HepG2 (cell line): ENCODE measurements around the gene DDX1. TPM values are rescaled to one million over a fixed set of nuclear protein-coding genes. Genes with fewer than 3 reads are reported as not detected.

Experiments used
- ATAC-seq: fragments of 200-7000 bp; cut with Tn5 transposase; 3 replicates; pipeline ENCODE4 v1.9.1; 2020; ENCODE audit warnings: mild to moderate bottlenecking, moderate library complexity
- BruUV-seq: library from RNA; stranded (reverse); fragments of 400-500 nt; replicated peaks from 2 replicates; lab custom pipeline; 2021; lab: Mats Ljungman, UMichigan
- CTCF ChIA-PET: fragments of 300-600 bp; formaldehyde crosslinking; extraction: SDS; loops from one replicate; lab custom pipeline; 2021; ENCODE audit warnings: low total read pairs, inconsistent platforms, low intra/inter-chr PET ratio; lab: Yijun Ruan, JAX
- POLR2A ChIA-PET: fragments of 350-600 bp; sonication (Branson Sonifier 250); formaldehyde crosslinking; loops from one replicate; lab custom pipeline; 2020; ENCODE audit warnings: antibody characterized with exemption, inconsistent platforms; lab: Yijun Ruan, JAX
- DNase-seq: peaks from one replicate; pipeline ENCODE4 v3.0.0-alpha.2; 2015; ENCODE audit warnings: low spot score
- FAIRE-seq: peaks from 3 replicates; lab custom pipeline; 2011; peaks lifted over from hg19 to GRCh38; lab: Jason Lieb, UNC
- H2AFZ ChIP-seq: one replicate; pipeline ENCODE4 v1.6.1; 2011; ENCODE audit warnings: low read length, inconsistent platforms
- H3K27ac ChIP-seq: fragments of 300-600 bp; 3 replicates; pipeline ENCODE4 v1.8.0; 2011; ENCODE audit warnings: mixed run types, mild to moderate bottlenecking, mixed read lengths, low read length, inconsistent platforms; ENCODE audit not compliant: insufficient read depth; ENCODE audit errors: extremely low read length
- H3K27me3 ChIP-seq, 2 experiments: fragments of 200-600 bp in 1 of 2; 2 replicates in 1 of 2; 3 replicates in 1 of 2; pipeline versions ENCODE4 v1.6.0 to v1.8.0; 2011; ENCODE audit warnings: low read length in 2 of 2, mild to moderate bottlenecking in 2 of 2, moderate library complexity in 2 of 2, inconsistent platforms in 1 of 2; ENCODE audit not compliant: insufficient read depth in 2 of 2, control insufficient read depth in 1 of 2
- H3K36me3 ChIP-seq, 2 experiments: fragments of 200-600 bp in 1 of 2; replicated peaks in 1 of 2; 2 replicates in 1 of 2; 3 replicates in 1 of 2; pipeline versions ENCODE4 v1.5.1 to v1.8.0; 2011; ENCODE audit warnings: low read length in 2 of 2, inconsistent platforms in 1 of 2; ENCODE audit not compliant: insufficient read depth in 2 of 2, control insufficient read depth in 1 of 2
- H3K4me1 ChIP-seq: 2 replicates; pipeline ENCODE4 v1.5.1; 2012; ENCODE audit warnings: low read length, inconsistent platforms; ENCODE audit not compliant: insufficient read depth
- H3K4me2 ChIP-seq: 2 replicates; pipeline ENCODE4 v1.6.0; 2011; ENCODE audit warnings: low read depth, low read length, inconsistent platforms
- H3K4me3 ChIP-seq, 3 experiments: fragments of 200-600 bp in 1 of 3; sonication (generic), shearing (Covaris generic) in 1 of 3; replicated peaks in 1 of 3; 2 replicates each; pipeline ENCODE4 v1.5.1; 2011 to 2016; ENCODE audit warnings: low read length in 3 of 3, inconsistent platforms in 2 of 3, low read depth in 2 of 3, mild to moderate bottlenecking in 2 of 3, control low read depth in 1 of 3, mixed read lengths in 1 of 3; ENCODE audit not compliant: insufficient read depth in 1 of 3
- H3K79me2 ChIP-seq: one replicate; pipeline ENCODE4 v1.6.1; 2011; ENCODE audit warnings: low read length, inconsistent platforms; ENCODE audit not compliant: insufficient read depth
- H3K9ac ChIP-seq: 2 replicates; pipeline ENCODE4 v1.6.0; 2011; ENCODE audit warnings: mild to moderate bottlenecking, low read depth, low read length, inconsistent platforms; ENCODE audit not compliant: insufficient read depth
- H3K9me3 ChIP-seq: 2 replicates; pipeline ENCODE4 v1.5.1; 2012; ENCODE audit warnings: mild to moderate bottlenecking, low read length
- H4K20me1 ChIP-seq: 2 replicates; pipeline ENCODE4 v1.6.0; 2011; ENCODE audit warnings: inconsistent platforms, mild to moderate bottlenecking, low read length, moderate library complexity; ENCODE audit not compliant: insufficient read depth
- GABPA ChIP-seq, 2 experiments: IDR thresholded peaks; 2 replicates each; pipeline ENCODE4 v1.6.1; 2011 to 2016; ENCODE audit warnings: low read depth in 2 of 2, low read length in 1 of 2, missing biosample characterization in 1 of 2, missing genetic modification characterization in 1 of 2
- MIER2 ChIP-seq: IDR thresholded peaks from 2 replicates; pipeline ENCODE4 v1.6.1; 2016; ENCODE audit warnings: missing biosample characterization, missing genetic modification reagents
- NBN ChIP-seq: fragments of 450-650 bp; conservative IDR thresholded peaks from 2 replicates; pipeline ENCODE4 v1.6.1; 2017
- POLR2AphosphoS2 ChIP-seq: IDR thresholded peaks from 2 replicates; pipeline ENCODE4 v1.6.1; 2011; ENCODE audit warnings: low read depth, low read length, improper control_type of control experiment
- PRPF4 ChIP-seq: fragments of 200-400 bp; formaldehyde crosslinking; IDR thresholded peaks from 2 replicates; pipeline ENCODE4 v1.6.1; 2016; ENCODE audit warnings: low read length, low read depth; ENCODE audit not compliant: poor library complexity, severe bottlenecking
- PTBP1 ChIP-seq: fragments of 200-400 bp; formaldehyde crosslinking; IDR thresholded peaks from 2 replicates; pipeline ENCODE4 v1.6.1; 2018; ENCODE audit warnings: low read length, low read depth; ENCODE audit not compliant: poor library complexity, severe bottlenecking
- RAD21 ChIP-seq: fragments of 450-650 bp; formaldehyde crosslinking; IDR thresholded peaks from 2 replicates; pipeline ENCODE4 v1.5.0; 2020; ENCODE audit warnings: mild to moderate bottlenecking
- RXRB ChIP-seq: IDR thresholded peaks from 2 replicates; pipeline ENCODE4 v1.6.1; 2016; ENCODE audit warnings: borderline replicate concordance, missing genetic modification reagents, missing compliant biosample characterization
- SP140L ChIP-seq: sonication (generic); formaldehyde crosslinking; IDR thresholded peaks from 2 replicates; pipeline ENCODE4 v1.4.0; 2020; ENCODE audit warnings: missing genetic modification reagents, borderline replicate concordance
- ZNF253 ChIP-seq: sonication (generic); formaldehyde crosslinking; IDR thresholded peaks from 2 replicates; pipeline ENCODE4 v1.8.0; 2022; ENCODE audit warnings: mild to moderate bottlenecking, missing genetic modification reagents, borderline replicate concordance
- ZNF543 ChIP-seq: sonication (generic); formaldehyde crosslinking; IDR thresholded peaks from 2 replicates; pipeline ENCODE4 v1.4.0; 2020; ENCODE audit warnings: mild to moderate bottlenecking, missing genetic modification reagents
- ZNF616 ChIP-seq: sonication (generic); formaldehyde crosslinking; IDR thresholded peaks from 2 replicates; pipeline ENCODE4 v1.5.0; 2020; ENCODE audit warnings: low read depth, mild to moderate bottlenecking, missing genetic modification reagents
- ZNF773 ChIP-seq: sonication (generic); formaldehyde crosslinking; IDR thresholded peaks from 2 replicates; pipeline ENCODE4 v1.4.0; 2020; ENCODE audit warnings: missing genetic modification reagents, borderline replicate concordance
- WGBS: methylation state at CpG from one replicate; pipeline ENCODE4 v1.1.6; 2017; ENCODE audit warnings: low lambda C conversion rate; 5-methylcytosine and 5-hydroxymethylcytosine counted together
- in situ Hi-C: cut with HindIII; loops from 2 replicates; pipeline ENCODE4 v1.10.0; 2017; ENCODE audit warnings: low pct_unique_long_range_greater_than_20kb; ENCODE audit not compliant: extremely low pct_ligation_motif_present
- intact Hi-C: fragments of 100-400 bp; cut with micrococcal nuclease; formaldehyde crosslinking; loops from one replicate; pipeline ENCODE4 v1.10.0; 2022; ENCODE audit not compliant: unreplicated experiment
- polyA plus RNA-seq, 8 experiments: library from polyadenylated mRNA; depleted of rRNA in 3 of 8; stranded (reverse) in 7 of 8; unstranded in 1 of 8; fragments of >200 nt; fragmentation: Illumina TruSeq in 4 of 8; extraction: Trizol in 4 of 8; gene quantifications; 2 replicates each; pipeline versions ENCODE4 v1.2.1 to v1.2.3, GENCODE V29; 2011 to 2016; ENCODE audit warnings: low read depth in 4 of 8, missing spikeins in 1 of 8, mixed read lengths in 1 of 8; ENCODE audit not compliant: insufficient read depth in 1 of 8
- total RNA-seq, 5 experiments: library from RNA; depleted of rRNA; stranded (reverse); fragments of >200 nt; fragmentation: Illumina TruSeq; extraction: Trizol; gene quantifications; 2 replicates each; pipeline ENCODE4 v1.2.3, GENCODE V29; 2016; ENCODE audit warnings: low read depth in 1 of 5
- TF ChIP-seq, protein P1 (sequence below): sonication (generic); formaldehyde crosslinking; IDR thresholded peaks from 2 replicates; pipeline ENCODE4 v1.5.0; 2020; ENCODE audit warnings: missing genetic modification reagents, mild to moderate bottlenecking, borderline replicate concordance
- TF ChIP-seq, protein P2 (sequence below): IDR thresholded peaks from 2 replicates; pipeline ENCODE4 v1.6.1; 2016; ENCODE audit warnings: low read depth
- TF ChIP-seq, protein P3 (sequence below): sonication (generic); formaldehyde crosslinking; IDR thresholded peaks from 2 replicates; pipeline ENCODE4 v1.5.1; 2020; ENCODE audit warnings: missing genetic modification reagents, mild to moderate bottlenecking, borderline replicate concordance
- TF ChIP-seq, protein P4 (sequence below): IDR thresholded peaks from 2 replicates; pipeline ENCODE4 v1.6.1; 2016
- TF ChIP-seq, protein P5 (sequence below): sonication (generic); formaldehyde crosslinking; IDR thresholded peaks from 2 replicates; pipeline ENCODE4 v1.5.1; 2020; ENCODE audit warnings: missing genetic modification reagents, mild to moderate bottlenecking, borderline replicate concordance

Gene DDX1
- total and polyA plus RNA-seq, 2 of the 13 experiments (the other 11 are each of a cell fraction or from before 2014, with no cell fraction given) = 81.6 to 130 TPM

DNA sequence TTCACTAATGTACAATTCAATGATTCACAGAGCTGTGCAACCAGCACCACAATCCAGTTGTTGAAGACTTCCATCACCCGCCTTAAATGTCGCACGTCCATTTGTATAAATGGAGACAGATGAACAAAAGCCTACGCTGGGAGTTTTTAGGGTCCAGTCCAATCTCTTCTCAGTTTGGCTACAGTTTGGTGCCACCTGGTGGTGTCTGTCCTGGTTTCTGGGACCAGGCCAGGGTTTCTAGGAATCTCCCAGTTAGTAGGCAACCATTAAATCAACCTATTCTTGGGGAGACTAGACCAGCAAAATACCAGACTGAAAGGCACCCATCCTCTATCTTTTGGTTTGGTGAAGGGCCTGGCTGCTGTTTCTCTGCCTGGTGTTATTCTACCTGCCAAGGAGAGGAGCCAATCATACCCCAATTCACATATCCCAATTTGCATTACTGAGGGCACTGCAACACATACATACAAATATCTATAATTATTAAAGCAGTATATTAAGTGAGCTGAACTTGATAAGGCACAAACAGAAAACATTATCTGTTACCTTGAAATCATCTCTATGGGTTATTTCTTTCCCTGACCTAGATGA lies 3.2 kb upstream of the DDX1 start:
- POLR2A ChIA-PET = no interaction called here
- peak; percentile 76 for FAIRE-seq
- TF ChIP-seq PRPF4 (no peak), ZNF773 (no peak), SP140L (0 out of 2 replicates have a peak, but pooled peaks have one; percentile 72), ZNF253 (no peak), ZNF543 (CRISPR knock-in tag) (no peak), ZNF616 (CRISPR knock-in tag) (no peak), NBN (no peak), POLR2AphosphoS2 (no peak), GABPA (IDR thresholded peaks at IDR 0.05; ENCODE audit: low read depth, low read length) (no peak), GABPA (CRISPR knock-in tag; IDR thresholded peaks at IDR 0.05; ENCODE audit: low read depth) (no peak), RXRB (CRISPR knock-in tag) (peak; percentile 13; the same call in 1 of the 2 replicates), PTBP1 (no peak), RAD21 (CRISPR knock-in tag) (peak; percentile 82), MIER2 (CRISPR knock-in tag) (no peak)
- TF ChIP-seq, protein P1, sequence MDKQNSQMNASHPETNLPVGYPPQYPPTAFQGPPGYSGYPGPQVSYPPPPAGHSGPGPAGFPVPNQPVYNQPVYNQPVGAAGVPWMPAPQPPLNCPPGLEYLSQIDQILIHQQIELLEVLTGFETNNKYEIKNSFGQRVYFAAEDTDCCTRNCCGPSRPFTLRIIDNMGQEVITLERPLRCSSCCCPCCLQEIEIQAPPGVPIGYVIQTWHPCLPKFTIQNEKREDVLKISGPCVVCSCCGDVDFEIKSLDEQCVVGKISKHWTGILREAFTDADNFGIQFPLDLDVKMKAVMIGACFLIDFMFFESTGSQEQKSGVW (CRISPR knock-in tag) = no peak
- TF ChIP-seq, protein P2, sequence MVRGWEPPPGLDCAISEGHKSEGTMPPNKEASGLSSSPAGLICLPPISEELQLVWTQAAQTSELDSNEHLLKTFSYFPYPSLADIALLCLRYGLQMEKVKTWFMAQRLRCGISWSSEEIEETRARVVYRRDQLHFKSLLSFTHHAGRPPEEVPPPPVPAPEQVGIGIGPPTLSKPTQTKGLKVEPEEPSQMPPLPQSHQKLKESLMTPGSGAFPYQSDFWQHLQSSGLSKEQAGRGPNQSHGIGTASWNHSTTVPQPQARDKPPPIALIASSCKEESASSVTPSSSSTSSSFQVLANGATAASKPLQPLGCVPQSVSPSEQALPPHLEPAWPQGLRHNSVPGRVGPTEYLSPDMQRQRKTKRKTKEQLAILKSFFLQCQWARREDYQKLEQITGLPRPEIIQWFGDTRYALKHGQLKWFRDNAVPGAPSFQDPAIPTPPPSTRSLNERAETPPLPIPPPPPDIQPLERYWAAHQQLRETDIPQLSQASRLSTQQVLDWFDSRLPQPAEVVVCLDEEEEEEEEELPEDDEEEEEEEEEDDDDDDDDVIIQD = no peak
- TF ChIP-seq, protein P3, sequence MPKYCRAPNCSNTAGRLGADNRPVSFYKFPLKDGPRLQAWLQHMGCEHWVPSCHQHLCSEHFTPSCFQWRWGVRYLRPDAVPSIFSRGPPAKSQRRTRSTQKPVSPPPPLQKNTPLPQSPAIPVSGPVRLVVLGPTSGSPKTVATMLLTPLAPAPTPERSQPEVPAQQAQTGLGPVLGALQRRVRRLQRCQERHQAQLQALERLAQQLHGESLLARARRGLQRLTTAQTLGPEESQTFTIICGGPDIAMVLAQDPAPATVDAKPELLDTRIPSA (CRISPR knock-in tag) = no peak
- TF ChIP-seq, protein P4, sequence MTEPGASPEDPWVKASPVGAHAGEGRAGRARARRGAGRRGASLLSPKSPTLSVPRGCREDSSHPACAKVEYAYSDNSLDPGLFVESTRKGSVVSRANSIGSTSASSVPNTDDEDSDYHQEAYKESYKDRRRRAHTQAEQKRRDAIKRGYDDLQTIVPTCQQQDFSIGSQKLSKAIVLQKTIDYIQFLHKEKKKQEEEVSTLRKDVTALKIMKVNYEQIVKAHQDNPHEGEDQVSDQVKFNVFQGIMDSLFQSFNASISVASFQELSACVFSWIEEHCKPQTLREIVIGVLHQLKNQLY (CRISPR knock-in tag) = no peak
- TF ChIP-seq, protein P5, sequence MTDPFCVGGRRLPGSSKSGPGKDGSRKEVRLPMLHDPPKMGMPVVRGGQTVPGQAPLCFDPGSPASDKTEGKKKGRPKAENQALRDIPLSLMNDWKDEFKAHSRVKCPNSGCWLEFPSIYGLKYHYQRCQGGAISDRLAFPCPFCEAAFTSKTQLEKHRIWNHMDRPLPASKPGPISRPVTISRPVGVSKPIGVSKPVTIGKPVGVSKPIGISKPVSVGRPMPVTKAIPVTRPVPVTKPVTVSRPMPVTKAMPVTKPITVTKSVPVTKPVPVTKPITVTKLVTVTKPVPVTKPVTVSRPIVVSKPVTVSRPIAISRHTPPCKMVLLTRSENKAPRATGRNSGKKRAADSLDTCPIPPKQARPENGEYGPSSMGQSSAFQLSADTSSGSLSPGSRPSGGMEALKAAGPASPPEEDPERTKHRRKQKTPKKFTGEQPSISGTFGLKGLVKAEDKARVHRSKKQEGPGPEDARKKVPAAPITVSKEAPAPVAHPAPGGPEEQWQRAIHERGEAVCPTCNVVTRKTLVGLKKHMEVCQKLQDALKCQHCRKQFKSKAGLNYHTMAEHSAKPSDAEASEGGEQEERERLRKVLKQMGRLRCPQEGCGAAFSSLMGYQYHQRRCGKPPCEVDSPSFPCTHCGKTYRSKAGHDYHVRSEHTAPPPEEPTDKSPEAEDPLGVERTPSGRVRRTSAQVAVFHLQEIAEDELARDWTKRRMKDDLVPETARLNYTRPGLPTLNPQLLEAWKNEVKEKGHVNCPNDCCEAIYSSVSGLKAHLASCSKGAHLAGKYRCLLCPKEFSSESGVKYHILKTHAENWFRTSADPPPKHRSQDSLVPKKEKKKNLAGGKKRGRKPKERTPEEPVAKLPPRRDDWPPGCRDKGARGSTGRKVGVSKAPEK = no peak

More for the DNA sequence above, 3.2 kb upstream of the DDX1 start:
- Histone ChIP-seq H3K4me2 (no peak overlapping the region), H3K27ac (no peak overlapping the region), H3K4me3 (no peak overlapping the region), H3K36me3 (no peaks in the 10 kb centered on the region), H4K20me1 (peaks cover 4% of the 10 kb centered on the region), H3K27me3 (no peaks in the 10 kb centered on the region; a peak in 1 of 5 replicates), H3K9ac (no peak overlapping the region), H3K9me3 (no peaks in the 10 kb centered on the region), H2AFZ (no peak overlapping the region), H3K4me1 (peaks cover 21% of the 10 kb centered on the region), H3K79me2 (peaks cover 23% of the 10 kb centered on the region)
- BruUV-seq = no TSS peak
- intact Hi-C loops = loop anchor here (1.0 kb wide), 2 partner anchors 157 to 684 kb away; no protein-coding TSS in a partner anchor
- CTCF ChIA-PET = interaction anchor here (0.8 to 2.1 kb wide), 3 partner anchors 42 to 685 kb away, joined by 3 to 10 read pairs (median 9); no protein-coding TSS in a partner anchor
- WGBS = 54% methylated on average over 4 of the region's 4 CpGs
- ATAC-seq (peak; percentile 18; the same call in 2 of the 3 replicates), DNase-seq (peak; percentile 67)
- in situ Hi-C loops = loop anchor here (10.0 to 25.0 kb wide), 4 partner anchors 154 to 951 kb away; partner anchors contain the start of gene LRATD1
